Measurements from ENCODE around the gene C2CD5. TPM values are rescaled to one million over a fixed set of nuclear protein-coding genes. Genes with fewer than 3 reads are reported as not detected.

Gene C2CD5
- total and polyA plus RNA-seq, 2 donors from 2014 or later, result 19.4 to 48.4 TPM

- Histone ChIP-seq H3K9me3 (ENCODE audit: control insufficient read depth in 2 of 3, insufficient read depth in 1 of 3, low read length in 3 of 3) (no peaks in the 10 kb centered on the region), H3K36me3 (ENCODE audit: control insufficient read depth in 2 of 3, insufficient read depth in 3 of 3, low read length in 3 of 3) (peaks cover 0 to 7% (median 2%) of the 10 kb centered on the region in 3 donors), H3K9ac (ENCODE audit: low read length in 3 of 3) (no peak overlapping the region), H3K27me3 (ENCODE audit: control insufficient read depth, insufficient read depth, low read length) (no peaks in the 10 kb centered on the region), H3K4me1 (ENCODE audit: control insufficient read depth in 2 of 3, insufficient read depth in 2 of 3, low read depth in 1 of 3, low read length in 3 of 3) (no peaks in the 10 kb centered on the region), H3K27ac (ENCODE audit: low read depth in 2 of 2, low read length in 2 of 2) (no peak overlapping the region), H3K4me3 (ENCODE audit: low read length in 3 of 3) (no peak overlapping the region)
- intact Hi-C loops (cut with DNase I), result no loop called here
- no peak for FAIRE-seq
- no peak for TF ChIP-seq CTCF (IDR thresholded peaks at IDR 0.05; ENCODE audit: borderline replicate concordance, extremely low read depth, insufficient read depth)
- DNase-seq, result no peak
Observed at GRCh38 chr12:22500100-22500499, 44.2 kb downstream of the C2CD5 start.

GRCh38 chr12:22499445-22499844 lies 44.9 kb downstream of the C2CD5 start:
- TF ChIP-seq CTCF (IDR thresholded peaks at IDR 0.05; ENCODE audit: borderline replicate concordance, extremely low read depth, insufficient read depth), result no peak
- Histone ChIP-seq H3K9me3 (ENCODE audit: control insufficient read depth in 2 of 3, insufficient read depth in 1 of 3, low read length in 3 of 3) (no peaks in the 10 kb centered on the region), H3K27me3 (ENCODE audit: control insufficient read depth, insufficient read depth, low read length) (no peaks in the 10 kb centered on the region), H3K4me3 (ENCODE audit: low read length in 3 of 3) (no peak overlapping the region), H3K27ac (ENCODE audit: low read depth in 2 of 2, low read length in 2 of 2) (no peak overlapping the region), H3K9ac (ENCODE audit: low read length in 3 of 3) (no peak overlapping the region), H3K4me1 (ENCODE audit: control insufficient read depth in 2 of 3, insufficient read depth in 2 of 3, low read depth in 1 of 3, low read length in 3 of 3) (no peaks in the 10 kb centered on the region), H3K36me3 (ENCODE audit: control insufficient read depth in 2 of 3, insufficient read depth in 3 of 3, low read length in 3 of 3) (peaks cover 0 to 7% (median 2%) of the 10 kb centered on the region in 3 donors)
- FAIRE-seq, result no peak
- no peak for DNase-seq
- intact Hi-C loops (cut with DNase I), result no loop called here

- Histone ChIP-seq H3K4me1 (ENCODE audit: control insufficient read depth in 2 of 3, insufficient read depth in 2 of 3, low read depth in 1 of 3, low read length in 3 of 3) (no peaks in the 10 kb centered on the region), H3K9ac (ENCODE audit: low read length in 3 of 3) (no peak overlapping the region), H3K27me3 (ENCODE audit: control insufficient read depth, insufficient read depth, low read length) (no peaks in the 10 kb centered on the region), H3K36me3 (ENCODE audit: control insufficient read depth in 2 of 3, insufficient read depth in 3 of 3, low read length in 3 of 3) (peaks cover 0 to 8% (median 0%) of the 10 kb centered on the region in 3 donors), H3K27ac (ENCODE audit: low read depth in 2 of 2, low read length in 2 of 2) (no peak overlapping the region), H3K9me3 (ENCODE audit: control insufficient read depth in 2 of 3, insufficient read depth in 1 of 3, low read length in 3 of 3) (no peaks in the 10 kb centered on the region), H3K4me3 (ENCODE audit: low read length in 3 of 3) (no peak overlapping the region)
- no peak for FAIRE-seq
- DNase-seq, result no peak
- no peak for TF ChIP-seq CTCF (IDR thresholded peaks at IDR 0.05; ENCODE audit: borderline replicate concordance, extremely low read depth, insufficient read depth)
- intact Hi-C loops (cut with DNase I), result no loop called here
Observed at GRCh38 chr12:22494319-22494718, 50.0 kb downstream of the C2CD5 start.

- Histone ChIP-seq H3K27me3 (ENCODE audit: control insufficient read depth, insufficient read depth, low read length) (no peaks in the 10 kb centered on the region), H3K4me1 (ENCODE audit: control insufficient read depth in 2 of 3, insufficient read depth in 2 of 3, low read depth in 1 of 3, low read length in 3 of 3) (no peaks in the 10 kb centered on the region), H3K9me3 (ENCODE audit: control insufficient read depth in 2 of 3, insufficient read depth in 1 of 3, low read length in 3 of 3) (no peaks in the 10 kb centered on the region), H3K27ac (ENCODE audit: low read depth in 2 of 2, low read length in 2 of 2) (no peak overlapping the region), H3K4me3 (ENCODE audit: low read length in 3 of 3) (no peak overlapping the region), H3K36me3 (ENCODE audit: control insufficient read depth in 2 of 3, insufficient read depth in 3 of 3, low read length in 3 of 3) (peaks cover 3 to 8% (median 4%) of the 10 kb centered on the region in 3 donors), H3K9ac (ENCODE audit: low read length in 3 of 3) (no peak overlapping the region)
- no peak for TF ChIP-seq CTCF (IDR thresholded peaks at IDR 0.05; ENCODE audit: borderline replicate concordance, extremely low read depth, insufficient read depth)
- FAIRE-seq (no peak), DNase-seq (no peak)
- intact Hi-C loops (cut with DNase I), result no loop called here
Observed at GRCh38 chr12:22491034-22491433, 53.3 kb downstream of the C2CD5 start.

Data from kidney (tissue), 14 donors.